Activated CD4-positive, alpha-beta memory T cell treated with anti-CD3 and anti-CD28 coated beads, Interleukin-2, amount 10 ng/mL, durations not matched to agents 7 days and 5 days (primary cell): Measurements from ENCODE around the gene CDC42EP1. TPM values are rescaled to one million over a fixed set of nuclear protein-coding genes. Genes with fewer than 3 reads are reported as not detected.

Experiments
- CTCF ChIA-PET: fragments of 350-600 bp; sonication (Branson Sonifier 250); formaldehyde crosslinking; loops from one replicate; lab custom pipeline; 2021; ENCODE audit warnings: antibody characterized with exemption, inconsistent platforms; lab: Charles Lee
- POLR2A ChIA-PET: fragments of 350-600 bp; sonication (Branson Sonifier 250); formaldehyde crosslinking; loops from one replicate; lab custom pipeline; 2021; ENCODE audit warnings: antibody characterized with exemption; lab: Charles Lee
- DNase-seq: peaks from one replicate; pipeline ENCODE4 v3.0.0-alpha.2; 2020
- H3K27ac Mint-ChIP-seq: one replicate; pipeline ENCODE4 v1.8.0; 2021; ENCODE audit warnings: mild to moderate bottlenecking, mixed read lengths
- H3K27me3 Mint-ChIP-seq: one replicate; pipeline ENCODE4 v1.8.0; 2021; ENCODE audit warnings: mixed read lengths
- H3K36me3 Mint-ChIP-seq: one replicate; pipeline ENCODE4 v1.8.0; 2021; ENCODE audit warnings: low read depth, mixed read lengths
- H3K4me1 Mint-ChIP-seq: one replicate; pipeline ENCODE4 v1.8.0; 2021; ENCODE audit warnings: mixed read lengths
- H3K4me3 Mint-ChIP-seq: one replicate; pipeline ENCODE4 v1.8.0; 2021; ENCODE audit warnings: mild to moderate bottlenecking, mixed read lengths
- H3K9me3 Mint-ChIP-seq: one replicate; pipeline ENCODE4 v1.8.0; 2021; ENCODE audit warnings: mixed read lengths
- total RNA-seq, 2 experiments: library from RNA; stranded (reverse); gene quantifications; one replicate each; pipeline ENCODE4 v1.2.3, GENCODE V29; 2021

The CDC42EP1 gene
- total RNA-seq, 2 experiments from 2014 or later = 0.95 to 1.1 TPM

DNA sequence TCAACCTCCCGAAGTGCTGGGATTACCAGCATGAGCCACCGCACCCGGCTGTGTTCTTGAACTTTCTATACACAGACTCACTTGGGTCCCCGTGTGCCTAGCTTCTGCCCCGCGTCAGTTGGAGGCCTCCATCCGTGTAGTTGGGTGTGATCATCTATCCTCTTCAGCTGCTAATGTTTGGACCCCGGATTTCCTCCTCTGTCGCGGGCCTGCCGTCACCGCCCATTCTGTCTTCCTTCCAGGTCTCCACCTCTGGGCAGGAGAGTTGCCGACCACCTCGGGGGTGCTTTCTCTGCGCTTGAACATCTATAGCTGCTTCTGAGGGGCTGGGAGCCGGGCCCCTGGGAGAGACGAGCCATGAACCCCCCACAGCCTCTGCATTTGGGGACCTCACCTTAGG, 5.5 kb downstream of the CDC42EP1 start:
- Mint-ChIP-seq H3K4me1 (peaks cover 40% of the 10 kb centered on the region), H3K36me3 (peaks cover 3% of the 10 kb centered on the region), H3K4me3 (peak overlapping the region; percentile 1), H3K9me3 (no peaks in the 10 kb centered on the region), H3K27me3 (peaks cover 50% of the 10 kb centered on the region), H3K27ac (peak overlapping the region; percentile 34)
- ChIA-PET POLR2A (interaction anchor here (0.9 to 6.4 kb wide), 6 partner anchors 16 to 256 kb away, joined by 3 to 39 read pairs (median 4); no protein-coding TSS in a partner anchor), CTCF (interaction anchor here (1.1 to 9.8 kb wide), 10 partner anchors 9 to 249 kb away, joined by 3 to 374 read pairs (median 7); no protein-coding TSS in a partner anchor)
- no peak for DNase-seq

DNA sequence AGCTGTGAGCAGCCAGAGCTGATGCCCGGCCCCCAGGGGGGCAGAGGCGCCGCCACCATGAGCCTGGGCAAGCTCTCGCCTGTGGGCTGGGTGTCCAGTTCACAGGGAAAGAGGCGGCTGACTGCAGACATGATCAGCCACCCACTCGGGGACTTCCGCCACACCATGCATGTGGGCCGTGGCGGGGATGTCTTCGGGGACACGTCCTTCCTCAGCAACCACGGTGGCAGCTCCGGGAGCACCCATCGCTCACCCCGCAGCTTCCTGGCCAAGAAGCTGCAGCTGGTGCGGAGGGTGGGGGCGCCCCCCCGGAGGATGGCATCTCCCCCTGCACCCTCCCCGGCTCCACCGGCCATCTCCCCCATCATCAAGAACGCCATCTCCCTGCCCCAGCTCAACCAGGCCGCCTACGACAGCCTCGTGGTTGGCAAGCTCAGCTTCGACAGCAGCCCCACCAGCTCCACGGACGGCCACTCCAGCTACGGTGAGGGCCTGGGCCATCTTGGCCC, 6.1 kb downstream of the CDC42EP1 start:
- Mint-ChIP-seq H3K27me3 (peaks cover 46% of the 10 kb centered on the region), H3K27ac (peak overlapping the region; percentile 79), H3K4me1 (peaks cover 35% of the 10 kb centered on the region), H3K4me3 (peak overlapping the region; percentile 34), H3K9me3 (no peaks in the 10 kb centered on the region), H3K36me3 (peaks cover 3% of the 10 kb centered on the region)
- ChIA-PET CTCF (interaction anchor here (0.9 to 9.8 kb wide), 23 partner anchors 9 to 307 kb away, joined by 3 to 374 read pairs (median 5); partner anchors contain the start of genes GGA1, LGALS2, MFNG and PDXP), POLR2A (interaction anchor here (0.8 to 6.4 kb wide), 16 partner anchors 10 to 322 kb away, joined by 3 to 39 read pairs (median 4); partner anchors contain the start of genes MFNG and RAC2)
- DNase-seq = peak; percentile 62

DNA sequence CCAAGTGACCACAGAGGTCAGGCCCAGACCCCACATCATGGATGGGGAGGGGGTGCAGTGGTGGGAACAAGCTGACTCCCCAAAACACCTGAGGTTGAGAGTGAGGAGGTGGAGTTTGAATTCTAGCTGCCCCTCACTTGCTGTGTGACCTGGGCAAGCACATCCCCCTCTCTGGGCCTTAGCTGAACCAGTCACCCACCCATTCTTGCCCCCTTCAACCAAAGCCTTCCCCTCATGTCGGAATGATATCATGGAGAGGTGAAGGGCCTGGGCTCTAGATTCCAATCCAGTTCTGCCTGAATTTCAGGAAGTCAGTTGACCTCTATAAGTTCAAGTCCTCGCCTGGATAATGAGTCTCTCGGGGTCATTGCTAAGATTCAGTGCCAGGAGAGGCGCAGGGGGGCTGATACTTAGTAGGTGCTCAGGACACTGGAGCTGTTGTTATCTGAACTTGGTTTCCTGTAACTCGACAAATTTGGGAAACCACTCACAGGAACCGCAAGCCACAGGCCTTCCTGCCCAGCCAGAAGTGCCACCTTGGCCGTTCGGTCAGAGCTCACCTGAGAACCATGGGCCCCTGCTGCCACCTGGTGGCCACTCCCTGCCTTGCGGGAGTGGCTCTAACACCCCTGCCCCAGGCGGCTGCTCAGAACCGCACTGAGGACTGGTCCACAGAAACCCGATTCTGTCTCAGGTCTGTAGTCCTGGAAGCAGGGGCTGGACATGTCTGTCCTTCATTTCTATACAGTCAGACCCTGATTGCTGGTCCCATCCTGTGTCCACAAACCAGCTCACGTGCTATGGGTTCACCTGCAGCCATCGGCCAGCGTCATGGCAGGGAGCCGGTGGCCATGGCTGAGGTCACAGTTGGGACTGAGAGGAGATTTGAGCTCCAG, 6.9 kb downstream of the CDC42EP1 start:
- peaks cover 28% of the 10 kb centered on the region for H3K4me1 Mint-ChIP-seq
- POLR2A ChIA-PET = interaction anchor here (0.8 to 6.4 kb wide), 21 partner anchors 11 to 338 kb away, joined by 3 to 39 read pairs (median 4); partner anchors contain the start of genes LGALS2, MFNG and RAC2
- peaks cover 44% of the 10 kb centered on the region for H3K27me3 Mint-ChIP-seq
- peak overlapping the region; percentile 54 for H3K4me3 Mint-ChIP-seq
- CTCF ChIA-PET = interaction anchor here (0.6 to 9.8 kb wide), 36 partner anchors 8 to 487 kb away, joined by 3 to 374 read pairs (median 4); partner anchors contain the start of genes GGA1, LGALS1, LGALS2 and MFNG
- no peaks in the 10 kb centered on the region for H3K36me3 Mint-ChIP-seq
- peak; percentile 97 for DNase-seq
- H3K27ac Mint-ChIP-seq = peak overlapping the region; percentile 79
- no peaks in the 10 kb centered on the region for H3K9me3 Mint-ChIP-seq

DNA sequence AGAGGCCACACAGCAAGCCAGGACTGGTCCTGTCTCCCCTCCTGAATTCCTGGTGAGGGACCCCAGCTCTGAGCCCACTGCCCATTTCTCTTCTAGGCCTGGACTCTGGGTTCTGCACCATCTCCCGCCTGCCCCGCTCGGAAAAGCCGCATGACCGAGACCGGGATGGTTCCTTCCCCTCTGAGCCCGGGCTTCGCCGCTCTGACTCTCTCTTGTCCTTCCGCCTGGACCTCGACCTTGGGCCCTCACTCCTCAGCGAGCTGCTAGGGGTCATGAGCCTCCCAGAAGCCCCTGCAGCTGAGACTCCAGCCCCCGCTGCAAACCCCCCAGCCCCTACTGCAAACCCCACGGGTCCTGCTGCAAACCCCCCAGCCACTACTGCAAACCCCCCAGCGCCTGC, 7.7 kb downstream of the CDC42EP1 start:
- Mint-ChIP-seq H3K27ac (no peak overlapping the region), H3K4me1 (peaks cover 25% of the 10 kb centered on the region), H3K9me3 (no peaks in the 10 kb centered on the region), H3K36me3 (no peaks in the 10 kb centered on the region), H3K27me3 (peaks cover 35% of the 10 kb centered on the region), H3K4me3 (no peak overlapping the region)
- CTCF ChIA-PET = interaction anchor here (0.6 to 9.8 kb wide), 21 partner anchors 10 to 405 kb away, joined by 3 to 374 read pairs (median 7); partner anchors contain the start of genes GGA1, LGALS2 and PDXP
- DNase-seq = no peak
- POLR2A ChIA-PET = interaction anchor here (0.8 to 6.4 kb wide), 10 partner anchors 12 to 339 kb away, joined by 3 to 39 read pairs (median 7); partner anchors contain the start of genes LGALS2 and MFNG

DNA sequence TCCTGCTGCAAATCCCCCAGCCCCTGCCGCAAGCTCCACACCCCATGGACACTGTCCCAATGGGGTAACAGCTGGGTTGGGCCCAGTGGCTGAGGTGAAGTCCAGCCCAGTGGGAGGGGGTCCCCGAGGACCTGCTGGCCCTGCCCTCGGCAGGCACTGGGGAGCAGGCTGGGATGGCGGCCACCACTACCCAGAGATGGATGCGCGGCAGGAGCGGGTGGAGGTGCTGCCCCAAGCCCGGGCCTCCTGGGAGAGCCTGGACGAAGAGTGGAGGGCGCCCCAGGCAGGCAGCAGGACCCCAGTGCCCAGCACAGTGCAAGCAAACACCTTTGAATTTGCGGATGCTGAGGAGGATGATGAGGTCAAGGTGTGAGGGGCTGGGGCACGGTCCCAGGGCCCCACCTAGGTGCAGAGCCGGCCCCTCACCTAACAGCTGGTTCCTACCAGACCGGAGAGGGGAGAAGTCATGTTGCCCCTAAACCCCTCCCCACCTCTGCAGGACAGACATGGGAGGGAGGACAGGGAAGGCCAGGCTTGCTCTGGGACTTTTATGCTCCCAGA, 8.2 kb downstream of the CDC42EP1 start:
- ChIA-PET POLR2A (interaction anchor here (1.4 to 4.6 kb wide), 4 partner anchors 11 to 339 kb away, joined by 4 to 39 read pairs (median 9); partner anchors contain the start of gene LGALS2), CTCF (interaction anchor here (0.6 to 9.8 kb wide), 7 partner anchors 11 to 135 kb away, joined by 3 to 374 read pairs (median 26); partner anchors contain the start of gene GGA1)
- Mint-ChIP-seq H3K4me3 (no peak overlapping the region), H3K4me1 (peaks cover 25% of the 10 kb centered on the region), H3K27ac (no peak overlapping the region), H3K9me3 (no peaks in the 10 kb centered on the region), H3K36me3 (no peaks in the 10 kb centered on the region), H3K27me3 (peaks cover 34% of the 10 kb centered on the region)
- no peak for DNase-seq

DNA sequence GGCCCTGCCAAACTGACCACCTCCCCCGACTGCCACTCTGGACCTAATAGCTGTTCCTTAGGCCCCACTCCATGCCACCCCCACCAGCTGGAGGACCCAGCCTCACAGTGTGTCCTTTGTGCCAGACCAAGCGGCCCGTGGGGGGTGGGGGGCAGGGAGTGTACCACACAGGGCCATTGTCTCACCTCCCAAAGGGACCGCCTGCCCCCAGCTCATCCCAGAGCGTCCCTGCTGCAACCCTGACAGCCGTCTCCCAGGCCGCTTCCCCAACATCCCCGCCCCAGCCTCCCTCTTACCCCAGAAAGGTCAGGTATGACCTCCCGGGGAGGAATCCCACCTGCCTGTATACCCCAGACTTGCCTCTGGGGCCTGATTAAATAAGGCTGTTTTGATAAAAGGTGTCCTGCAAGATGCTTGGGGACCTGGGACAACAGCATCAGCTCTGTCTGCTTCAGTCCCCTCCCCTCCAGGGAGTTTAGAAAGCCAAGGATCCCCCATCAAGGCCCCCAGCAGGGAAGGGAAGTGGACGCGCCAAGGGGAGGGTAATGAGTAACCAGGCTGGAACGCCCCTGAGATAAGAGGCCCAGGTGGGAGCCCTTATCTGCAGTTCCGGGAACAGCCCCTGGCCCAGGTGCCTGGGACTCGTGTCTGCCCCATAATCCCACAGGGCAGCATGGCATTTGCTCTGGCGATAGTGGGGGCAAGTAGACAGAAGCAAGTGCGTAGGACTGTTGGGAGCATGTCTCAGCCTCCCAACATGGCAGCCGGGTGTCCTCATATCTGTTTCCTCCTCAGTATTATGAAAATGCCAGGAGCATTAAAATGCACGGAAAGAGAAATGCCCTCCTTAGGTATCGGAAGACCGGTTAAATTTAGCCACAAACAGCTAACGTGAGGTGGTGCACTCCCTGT, 9.0 kb downstream of the CDC42EP1 start:
- H3K27me3 Mint-ChIP-seq = peaks cover 28% of the 10 kb centered on the region
- no peaks in the 10 kb centered on the region for H3K36me3 Mint-ChIP-seq
- no peak for DNase-seq
- CTCF ChIA-PET = interaction anchor here (1.4 to 9.8 kb wide), 5 partner anchors 22 to 31 kb away, joined by 5 to 374 read pairs (median 10); no protein-coding TSS in a partner anchor
- H3K4me1 Mint-ChIP-seq = peaks cover 21% of the 10 kb centered on the region
- H3K27ac Mint-ChIP-seq = no peak overlapping the region
- H3K9me3 Mint-ChIP-seq = no peaks in the 10 kb centered on the region
- H3K4me3 Mint-ChIP-seq = no peak overlapping the region
- POLR2A ChIA-PET = interaction anchor here (1.7 to 4.6 kb wide), 2 partner anchors 30 to 340 kb away, joined by 4 to 39 read pairs; no protein-coding TSS in a partner anchor

DNA sequence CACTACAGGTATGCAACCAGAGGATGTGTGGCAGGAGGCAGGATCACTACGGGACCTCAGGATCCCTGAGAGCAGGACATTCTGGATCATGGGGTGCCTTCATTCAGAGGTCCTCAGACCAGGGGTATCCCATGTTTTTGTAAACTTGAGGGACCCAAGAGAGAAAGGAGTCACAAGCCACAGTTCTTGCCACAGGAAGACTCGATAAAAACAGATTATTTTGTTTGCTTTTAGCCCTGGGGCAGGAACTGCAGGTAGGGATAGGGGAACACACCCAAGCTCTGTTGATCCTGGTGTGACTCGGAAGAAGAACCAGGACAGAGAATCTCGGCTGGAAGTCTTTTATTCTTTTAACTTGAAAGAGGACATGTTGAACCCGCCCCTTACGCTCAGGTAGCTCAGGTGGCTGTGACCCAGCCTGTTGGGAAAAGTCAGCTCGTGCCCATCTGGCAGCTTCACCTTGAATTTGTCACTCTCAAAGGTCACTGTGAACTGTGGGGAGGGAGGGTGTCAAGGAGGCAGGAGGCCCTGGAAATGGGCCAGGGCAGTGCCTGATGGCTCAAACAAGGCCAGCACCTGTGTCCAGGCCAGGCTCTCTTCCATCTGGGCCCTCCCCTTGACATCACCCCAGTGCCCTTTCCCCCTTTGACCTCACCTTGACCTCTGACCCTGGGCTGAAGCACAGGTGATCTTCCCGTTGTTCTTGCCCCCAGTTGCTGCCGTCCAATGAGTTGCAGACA, 9.8 kb downstream of the CDC42EP1 start:
- POLR2A ChIA-PET = interaction anchor here (0.7 kb wide), 1 partner anchor 11 kb away, joined by 3 read pairs; no protein-coding TSS in a partner anchor
- H3K27ac Mint-ChIP-seq = no peak overlapping the region
- H3K4me1 Mint-ChIP-seq = peaks cover 21% of the 10 kb centered on the region
- DNase-seq = no peak
- H3K4me3 Mint-ChIP-seq = no peak overlapping the region
- CTCF ChIA-PET = interaction anchor here (0.6 to 1.7 kb wide), 6 partner anchors 8 to 98 kb away, joined by 3 to 10 read pairs (median 5); no protein-coding TSS in a partner anchor
- peaks cover 23% of the 10 kb centered on the region for H3K27me3 Mint-ChIP-seq
- H3K36me3 Mint-ChIP-seq = no peaks in the 10 kb centered on the region
- no peaks in the 10 kb centered on the region for H3K9me3 Mint-ChIP-seq

DNA sequence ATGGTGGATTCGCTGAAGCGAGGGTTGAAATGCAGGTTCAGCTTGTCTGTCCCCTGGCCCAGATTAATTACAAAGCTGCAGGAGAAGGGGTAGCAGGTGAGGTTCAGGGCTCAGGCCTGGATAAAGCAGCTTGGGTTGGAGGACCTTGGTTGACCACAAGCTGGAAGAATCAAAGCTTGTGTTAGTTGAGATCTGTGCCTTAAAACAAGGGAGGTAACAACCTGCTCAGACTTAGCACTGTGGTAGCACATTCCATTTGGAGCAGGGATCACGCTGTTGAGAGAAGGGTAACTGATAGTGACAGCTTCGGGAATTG, 10.3 kb downstream of the CDC42EP1 start:
- no peaks in the 10 kb centered on the region for H3K36me3 Mint-ChIP-seq
- CTCF ChIA-PET = interaction anchor here (0.6 to 1.7 kb wide), 6 partner anchors 9 to 98 kb away, joined by 3 to 10 read pairs (median 5); no protein-coding TSS in a partner anchor
- H3K9me3 Mint-ChIP-seq = no peaks in the 10 kb centered on the region
- no peak overlapping the region for H3K4me3 Mint-ChIP-seq
- POLR2A ChIA-PET = interaction anchor here (0.7 kb wide), 1 partner anchor 11 kb away, joined by 3 read pairs; no protein-coding TSS in a partner anchor
- H3K27ac Mint-ChIP-seq = no peak overlapping the region
- no peak for DNase-seq
- H3K4me1 Mint-ChIP-seq = peaks cover 21% of the 10 kb centered on the region
- peaks cover 23% of the 10 kb centered on the region for H3K27me3 Mint-ChIP-seq

DNA sequence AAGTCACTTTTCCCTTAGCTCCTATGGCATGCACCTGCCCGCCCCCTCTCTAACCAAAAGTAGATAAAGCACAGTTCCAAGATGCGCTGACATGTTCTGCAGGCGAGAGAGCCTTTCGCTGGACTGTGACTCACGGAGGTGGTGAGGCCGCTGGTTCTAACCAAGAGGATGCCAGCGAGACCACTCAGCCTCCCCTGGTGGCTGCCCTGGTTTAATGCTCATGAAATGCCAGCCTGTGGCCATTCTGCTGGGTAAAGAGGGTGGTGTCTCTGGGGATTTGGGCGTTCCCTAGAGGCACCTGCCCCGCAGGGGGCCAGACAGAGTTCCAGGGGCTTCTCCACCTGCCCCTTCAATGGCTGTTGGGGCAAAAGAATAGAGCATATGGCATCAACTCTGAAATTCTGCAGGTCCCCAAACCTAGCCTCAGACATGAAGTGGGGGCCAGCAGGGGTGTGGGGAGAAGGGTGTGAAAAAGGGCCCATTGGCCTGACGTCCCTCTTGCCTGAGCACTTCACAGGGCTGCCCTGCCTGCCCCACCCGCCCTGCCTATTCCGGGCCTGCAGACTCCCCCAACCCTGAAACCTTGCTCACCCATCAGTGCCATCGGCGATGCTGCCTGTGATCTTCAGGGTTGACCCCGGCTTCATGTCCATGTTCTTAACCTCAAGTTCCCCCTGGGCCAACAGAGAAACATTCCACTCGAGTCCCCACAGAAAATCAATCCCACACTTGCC, 11.1 kb downstream of the CDC42EP1 start:
- POLR2A ChIA-PET = no interaction called here
- CTCF ChIA-PET = interaction anchor here (1.1 to 1.7 kb wide), 5 partner anchors 10 to 99 kb away, joined by 3 to 10 read pairs (median 5); no protein-coding TSS in a partner anchor
- no peak overlapping the region for H3K27ac Mint-ChIP-seq
- peaks cover 24% of the 10 kb centered on the region for H3K27me3 Mint-ChIP-seq
- no peak overlapping the region for H3K4me3 Mint-ChIP-seq
- no peak for DNase-seq
- H3K4me1 Mint-ChIP-seq = peaks cover 13% of the 10 kb centered on the region
- no peaks in the 10 kb centered on the region for H3K9me3 Mint-ChIP-seq
- no peaks in the 10 kb centered on the region for H3K36me3 Mint-ChIP-seq

DNA sequence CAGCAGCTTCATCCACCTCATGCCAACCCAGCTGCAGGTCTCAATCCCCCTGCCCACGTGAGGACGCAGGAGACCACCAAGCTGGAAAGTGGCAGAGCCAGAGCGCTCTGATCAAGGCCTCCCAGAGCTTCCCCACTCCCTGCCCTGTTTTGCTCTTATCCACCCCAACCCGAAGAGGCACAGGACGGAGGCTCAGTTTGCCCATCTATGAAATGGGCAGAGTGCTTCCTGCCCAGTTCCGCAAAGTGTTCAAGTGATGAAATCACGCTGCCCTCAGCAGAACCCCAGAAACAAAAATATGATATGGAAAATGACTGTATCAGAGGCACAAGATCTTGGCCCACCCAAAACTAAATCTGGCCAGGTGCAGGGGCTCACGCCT, 11.7 kb downstream of the CDC42EP1 start:
- Mint-ChIP-seq H3K27me3 (peaks cover 24% of the 10 kb centered on the region), H3K36me3 (no peaks in the 10 kb centered on the region), H3K27ac (no peak overlapping the region), H3K9me3 (no peaks in the 10 kb centered on the region), H3K4me1 (peaks cover 7% of the 10 kb centered on the region), H3K4me3 (no peak overlapping the region)
- POLR2A ChIA-PET = no interaction called here
- CTCF ChIA-PET = no interaction called here
- no peak for DNase-seq
